GM21786 (cell line): Measurements from ENCODE around the gene ODAD3.
"Not testable (repeated sequence)": the region's sequence is repeated elsewhere in the genome, so short reads cannot be mapped to it uniquely, and the experiment has no call there.

Source experiments
- ATAC-seq: cut with Tn5 transposase; IDR thresholded peaks from one replicate; pipeline ENCODE4 v1.9.1; 2021; ENCODE audit not compliant: unreplicated experiment

ODAD3 gene

GRCh38 chr19:11461453-11461852 lies 26.5 kb upstream of the ODAD3 start:
- no peak for ATAC-seq

GRCh38 chr19:11460207-11460606 lies 25.3 kb upstream of the ODAD3 start:
- no peak for ATAC-seq

- ATAC-seq, result not testable (repeated sequence)
Measured at GRCh38 chr19:11458912-11459311, 24.0 kb upstream of the ODAD3 start.

GRCh38 chr19:11458236-11458900 lies 23.4 kb upstream of the ODAD3 start:
- no peak for ATAC-seq

- ATAC-seq, result no peak
Measured at GRCh38 chr19:11457831-11458230, 22.9 kb upstream of the ODAD3 start.

GRCh38 chr19:11457115-11457514 lies 22.2 kb upstream of the ODAD3 start:
- no peak for ATAC-seq

DNA sequence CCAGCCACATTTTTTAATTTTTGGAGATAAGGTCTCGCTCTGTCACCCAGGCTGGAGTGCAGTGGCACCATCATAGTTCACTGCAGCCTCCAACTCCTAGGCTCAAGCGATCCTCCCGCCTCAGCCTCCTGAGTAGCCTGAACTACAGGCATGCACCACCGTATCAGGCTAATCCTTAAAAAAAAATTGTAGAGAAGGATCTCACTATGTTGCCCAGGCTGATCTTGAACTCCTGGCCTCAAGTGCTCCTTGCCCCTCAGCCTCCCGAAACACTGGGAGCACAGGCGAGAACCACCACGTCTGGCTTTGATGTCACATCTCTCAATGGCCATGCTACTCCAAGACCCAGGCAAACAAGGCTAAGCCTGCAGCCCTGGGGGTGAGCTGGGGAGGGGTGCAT lies 21.7 kb upstream of the ODAD3 start:
- no peak for ATAC-seq

- ATAC-seq, result not testable (repeated sequence)
Measured at GRCh38 chr19:11455233-11455554, 20.3 kb upstream of the ODAD3 start.

DNA sequence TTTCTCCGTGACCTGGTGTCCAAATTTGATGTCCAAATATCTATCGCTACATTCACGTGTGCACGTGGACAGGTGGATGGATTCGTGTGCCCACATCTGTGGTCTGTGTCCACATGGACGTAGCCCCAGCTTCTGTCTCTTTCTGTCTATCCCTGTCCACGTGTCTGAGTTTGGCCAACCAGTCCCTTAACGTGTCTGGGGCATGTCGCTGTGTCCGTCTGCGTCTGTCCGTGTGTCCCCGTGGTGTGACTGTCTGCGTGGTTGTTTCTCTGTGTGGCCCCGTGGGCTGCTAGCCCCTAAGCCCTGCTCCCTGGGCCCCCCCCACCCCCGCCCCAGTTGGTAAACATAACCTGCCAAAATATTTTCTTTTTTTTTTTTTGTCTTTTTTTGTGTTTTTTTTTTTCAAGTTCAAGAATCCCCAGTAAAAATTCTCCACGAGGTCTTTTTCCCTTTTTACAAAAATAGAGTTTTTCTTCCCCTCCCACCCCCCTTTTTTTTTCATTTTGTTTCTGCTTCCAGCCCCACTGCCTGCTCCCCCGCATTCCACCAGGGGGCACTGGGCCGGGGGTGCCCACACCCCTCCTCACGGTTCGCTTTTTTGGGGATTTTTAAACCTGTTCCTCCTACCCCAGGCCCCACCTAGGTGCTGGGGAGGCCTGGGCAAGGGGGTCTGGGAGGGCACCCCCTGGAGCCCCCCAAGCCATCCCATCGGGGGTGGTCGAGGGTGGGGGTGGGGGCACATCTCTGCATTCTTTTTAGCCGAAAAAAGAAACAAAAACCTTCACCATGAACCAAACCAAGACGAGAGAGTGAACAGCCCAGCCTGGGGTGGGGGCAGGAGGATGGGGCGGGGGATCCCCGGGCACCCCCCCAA lies 18.8 kb upstream of the ODAD3 start:
- no peak for ATAC-seq

DNA sequence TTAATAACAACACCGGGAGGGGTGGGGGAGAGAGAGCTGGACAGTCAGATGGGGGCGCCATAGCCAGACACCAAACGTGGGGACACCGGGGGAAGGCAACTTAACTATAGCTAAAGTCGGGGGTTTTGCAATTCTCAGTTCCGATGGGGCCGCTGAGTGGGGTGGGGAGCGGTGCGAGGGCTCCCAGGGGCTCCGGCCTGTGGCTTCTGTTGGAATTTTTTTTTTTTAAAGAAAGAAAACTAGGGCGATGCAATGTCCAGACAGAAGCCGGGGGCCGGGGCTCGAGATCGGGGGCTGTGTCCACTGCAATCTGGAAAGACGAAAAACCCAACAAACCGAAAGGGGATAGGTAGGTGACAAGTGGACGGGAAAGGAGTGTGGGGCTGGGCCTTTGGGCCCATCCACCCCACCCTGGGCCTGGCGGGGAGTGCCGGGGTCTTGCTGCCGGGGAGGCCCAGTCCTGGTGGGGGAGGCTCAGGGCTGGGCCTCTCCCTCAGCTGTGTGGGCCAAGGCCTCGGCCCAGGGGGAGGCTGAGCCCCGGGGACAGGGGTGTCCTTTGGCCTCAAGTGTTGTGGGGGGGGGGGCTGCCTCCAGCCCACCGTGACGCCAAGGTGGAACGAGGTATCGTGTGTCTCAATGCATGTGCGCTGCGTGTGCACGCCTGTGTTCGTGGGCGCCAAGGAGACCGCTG lies 17.8 kb upstream of the ODAD3 start:
- no peak for ATAC-seq

DNA sequence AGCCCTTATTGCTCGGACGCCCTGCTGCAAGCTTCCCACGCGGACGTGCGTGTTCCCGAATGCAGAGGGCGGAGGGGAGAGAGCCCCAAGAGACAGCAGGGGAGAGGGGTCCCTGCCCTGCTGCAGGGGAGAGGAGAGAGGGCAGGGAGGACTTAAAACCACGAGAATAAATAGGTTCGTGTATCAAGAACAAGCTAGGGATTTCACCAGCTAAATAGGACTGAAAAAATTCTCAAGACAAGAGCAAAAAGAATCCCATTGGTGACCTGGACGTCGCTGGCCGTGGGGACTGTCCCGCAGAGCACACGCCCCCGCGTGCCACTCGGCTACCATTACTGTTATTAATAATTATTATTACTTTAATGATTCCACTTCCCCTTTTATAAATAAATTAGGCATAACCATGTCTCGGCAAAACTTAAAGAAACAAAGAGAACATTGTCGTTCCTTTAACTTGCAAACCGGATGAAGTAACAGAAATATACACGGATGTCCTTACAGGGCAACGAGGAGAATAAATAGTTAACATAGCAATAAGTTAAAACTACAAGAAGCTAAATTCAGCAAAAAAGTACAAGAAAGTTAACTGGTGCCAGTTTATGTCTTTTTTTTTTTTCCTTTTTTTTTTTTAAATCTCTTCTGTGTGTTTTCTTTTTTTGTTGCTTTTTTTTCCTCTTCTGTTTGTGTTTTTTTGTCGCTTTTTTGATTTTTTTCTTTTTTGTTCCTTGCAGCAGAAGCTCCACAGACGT lies 17.1 kb upstream of the ODAD3 start:
- no peak for ATAC-seq

DNA sequence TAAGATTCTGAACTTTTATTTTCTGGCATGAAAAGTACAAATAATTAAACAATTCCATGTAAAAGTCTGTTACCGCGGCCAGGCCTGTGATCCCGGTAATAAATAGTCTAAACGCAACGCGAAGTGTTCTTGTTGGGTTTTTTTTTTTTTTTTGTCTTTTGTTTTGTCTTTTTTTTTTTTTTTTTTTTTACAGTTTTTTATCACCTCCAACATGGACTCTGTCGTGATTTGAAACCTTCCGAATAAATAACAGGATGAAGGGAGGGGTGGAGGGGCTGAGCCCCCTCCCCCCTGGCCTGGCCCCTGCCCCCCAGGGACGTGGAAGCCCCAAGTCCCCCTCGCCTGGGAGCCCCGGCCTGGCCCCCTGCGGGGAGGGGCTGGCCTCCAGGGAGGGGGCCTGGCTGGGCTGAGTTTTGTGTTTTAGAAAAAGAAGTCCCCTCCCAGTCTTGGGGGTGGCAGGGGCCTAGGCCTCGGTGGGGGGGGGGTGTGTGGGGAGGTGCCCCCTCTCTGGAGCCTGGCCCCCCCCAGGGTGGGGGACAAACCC lies 16.5 kb upstream of the ODAD3 start:
- no peak for ATAC-seq

GRCh38 chr19:11450570-11451326 lies 15.8 kb upstream of the ODAD3 start:
- no peak for ATAC-seq

GRCh38 chr19:11448923-11449554 lies 14.1 kb upstream of the ODAD3 start:
- no peak for ATAC-seq

GRCh38 chr19:11448410-11448809 lies 13.5 kb upstream of the ODAD3 start:
- no peak for ATAC-seq

GRCh38 chr19:11447347-11448262 lies 12.7 kb upstream of the ODAD3 start:
- no peak for ATAC-seq

DNA sequence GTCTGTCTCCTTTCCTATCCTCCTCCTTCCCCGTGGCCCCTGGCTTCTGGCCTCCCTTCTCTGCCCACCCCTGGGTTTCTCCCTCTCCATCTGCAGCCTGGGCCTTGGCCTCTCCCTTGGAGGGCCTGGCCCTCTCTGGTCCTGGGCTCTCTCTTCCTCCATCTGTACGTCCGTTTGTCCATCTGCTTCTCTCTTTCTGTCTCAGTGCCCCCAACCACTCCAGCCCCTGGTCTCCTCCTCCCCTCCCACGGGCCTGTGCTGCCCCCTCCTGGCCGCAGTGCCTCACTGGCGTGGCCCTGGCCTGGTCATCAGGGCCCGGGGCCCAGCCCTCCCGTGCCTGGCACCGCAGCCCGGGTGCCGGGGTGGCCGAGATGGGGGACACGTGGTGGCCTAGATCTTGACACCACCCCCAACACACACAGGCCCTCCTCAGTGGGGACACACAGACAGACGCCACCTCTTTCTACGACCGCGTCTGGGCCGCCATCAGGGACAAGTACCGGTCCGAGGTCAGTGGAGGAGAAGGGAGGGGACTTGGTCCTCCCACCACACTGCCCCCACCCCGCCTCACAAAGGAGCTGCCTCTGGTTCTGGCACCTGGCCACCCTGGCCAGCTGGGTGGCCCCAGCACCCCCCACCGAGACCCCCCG lies 11.9 kb upstream of the ODAD3 start:
- ATAC-seq, result no peak

- no peak for ATAC-seq
Measured at GRCh38 chr19:11446271-11446651, 11.3 kb upstream of the ODAD3 start.
